HepG2 (cell line): ENCODE measurements around the gene GMEB2. TPM values are rescaled to one million over a fixed set of nuclear protein-coding genes. Genes with fewer than 3 reads are reported as not detected.

Experiments
- ATAC-seq: fragments of 200-7000 bp; cut with Tn5 transposase; 3 replicates; pipeline ENCODE4 v1.9.1; 2020; ENCODE audit warnings: mild to moderate bottlenecking, moderate library complexity
- BruUV-seq: library from RNA; stranded (reverse); fragments of 400-500 nt; replicated peaks from 2 replicates; lab custom pipeline; 2021; lab: Mats Ljungman, UMichigan
- CTCF ChIA-PET: fragments of 300-600 bp; formaldehyde crosslinking; extraction: SDS; loops from one replicate; lab custom pipeline; 2021; ENCODE audit warnings: low total read pairs, inconsistent platforms, low intra/inter-chr PET ratio; lab: Yijun Ruan, JAX
- POLR2A ChIA-PET: fragments of 350-600 bp; sonication (Branson Sonifier 250); formaldehyde crosslinking; loops from one replicate; lab custom pipeline; 2020; ENCODE audit warnings: antibody characterized with exemption, inconsistent platforms; lab: Yijun Ruan, JAX
- DNase-seq: peaks from one replicate; pipeline ENCODE4 v3.0.0-alpha.2; 2015; ENCODE audit warnings: low spot score
- FAIRE-seq: peaks from 3 replicates; lab custom pipeline; 2011; peaks lifted over from hg19 to GRCh38; lab: Jason Lieb, UNC
- H2AFZ ChIP-seq: one replicate; pipeline ENCODE4 v1.6.1; 2011; ENCODE audit warnings: low read length, inconsistent platforms
- H3K27ac ChIP-seq: fragments of 300-600 bp; 3 replicates; pipeline ENCODE4 v1.8.0; 2011; ENCODE audit warnings: mixed run types, mild to moderate bottlenecking, mixed read lengths, low read length, inconsistent platforms; ENCODE audit not compliant: insufficient read depth; ENCODE audit errors: extremely low read length
- H3K27me3 ChIP-seq, 2 experiments: fragments of 200-600 bp in 1 of 2; 2 replicates in 1 of 2; 3 replicates in 1 of 2; pipeline versions ENCODE4 v1.6.0 to v1.8.0; 2011; ENCODE audit warnings: low read length in 2 of 2, mild to moderate bottlenecking in 2 of 2, moderate library complexity in 2 of 2, inconsistent platforms in 1 of 2; ENCODE audit not compliant: insufficient read depth in 2 of 2, control insufficient read depth in 1 of 2
- H3K36me3 ChIP-seq, 2 experiments: fragments of 200-600 bp in 1 of 2; replicated peaks in 1 of 2; 2 replicates in 1 of 2; 3 replicates in 1 of 2; pipeline versions ENCODE4 v1.5.1 to v1.8.0; 2011; ENCODE audit warnings: low read length in 2 of 2, inconsistent platforms in 1 of 2; ENCODE audit not compliant: insufficient read depth in 2 of 2, control insufficient read depth in 1 of 2
- H3K4me1 ChIP-seq: 2 replicates; pipeline ENCODE4 v1.5.1; 2012; ENCODE audit warnings: low read length, inconsistent platforms; ENCODE audit not compliant: insufficient read depth
- H3K4me2 ChIP-seq: 2 replicates; pipeline ENCODE4 v1.6.0; 2011; ENCODE audit warnings: low read depth, low read length, inconsistent platforms
- H3K4me3 ChIP-seq, 3 experiments: fragments of 200-600 bp in 1 of 3; sonication (generic), shearing (Covaris generic) in 1 of 3; replicated peaks in 1 of 3; 2 replicates each; pipeline ENCODE4 v1.5.1; 2011 to 2016; ENCODE audit warnings: low read length in 3 of 3, inconsistent platforms in 2 of 3, low read depth in 2 of 3, mild to moderate bottlenecking in 2 of 3, control low read depth in 1 of 3, mixed read lengths in 1 of 3; ENCODE audit not compliant: insufficient read depth in 1 of 3
- H3K79me2 ChIP-seq: one replicate; pipeline ENCODE4 v1.6.1; 2011; ENCODE audit warnings: low read length, inconsistent platforms; ENCODE audit not compliant: insufficient read depth
- H3K9ac ChIP-seq: 2 replicates; pipeline ENCODE4 v1.6.0; 2011; ENCODE audit warnings: mild to moderate bottlenecking, low read depth, low read length, inconsistent platforms; ENCODE audit not compliant: insufficient read depth
- H3K9me3 ChIP-seq: 2 replicates; pipeline ENCODE4 v1.5.1; 2012; ENCODE audit warnings: mild to moderate bottlenecking, low read length
- H4K20me1 ChIP-seq: 2 replicates; pipeline ENCODE4 v1.6.0; 2011; ENCODE audit warnings: inconsistent platforms, mild to moderate bottlenecking, low read length, moderate library complexity; ENCODE audit not compliant: insufficient read depth
- YEATS2 ChIP-seq: sonication (generic); formaldehyde crosslinking; IDR thresholded peaks from 2 replicates; pipeline ENCODE4 v1.4.0; 2020; ENCODE audit warnings: missing genetic modification reagents, borderline replicate concordance
- ZHX2 ChIP-seq, 2 experiments: sonication (generic) in 1 of 2; formaldehyde crosslinking in 1 of 2; IDR thresholded peaks; 2 replicates each; pipeline versions ENCODE4 v1.6.1 to v1.9.0; 2014 to 2022; ENCODE audit warnings: antibody characterized with exemption in 1 of 2, borderline replicate concordance in 1 of 2, inconsistent platforms in 1 of 2, low read depth in 1 of 2, missing genetic modification reagents in 1 of 2
- ZNF687 ChIP-seq: sonication (generic); formaldehyde crosslinking; IDR thresholded peaks from 2 replicates; pipeline ENCODE4 v1.5.1; 2020; ENCODE audit warnings: mild to moderate bottlenecking, missing genetic modification reagents, moderate library complexity
- ZNF768 ChIP-seq: sonication (generic); formaldehyde crosslinking; IDR thresholded peaks from 2 replicates; pipeline ENCODE4 v1.4.0; 2020; ENCODE audit warnings: missing genetic modification reagents
- WGBS: methylation state at CpG from one replicate; pipeline ENCODE4 v1.1.6; 2017; ENCODE audit warnings: low lambda C conversion rate; 5-methylcytosine and 5-hydroxymethylcytosine counted together
- in situ Hi-C: cut with HindIII; loops from 2 replicates; pipeline ENCODE4 v1.10.0; 2017; ENCODE audit warnings: low pct_unique_long_range_greater_than_20kb; ENCODE audit not compliant: extremely low pct_ligation_motif_present
- intact Hi-C: fragments of 100-400 bp; cut with micrococcal nuclease; formaldehyde crosslinking; loops from one replicate; pipeline ENCODE4 v1.10.0; 2022; ENCODE audit not compliant: unreplicated experiment
- polyA plus RNA-seq, 8 experiments: library from polyadenylated mRNA; depleted of rRNA in 3 of 8; stranded (reverse) in 7 of 8; unstranded in 1 of 8; fragments of >200 nt; fragmentation: Illumina TruSeq in 4 of 8; extraction: Trizol in 4 of 8; gene quantifications; 2 replicates each; pipeline versions ENCODE4 v1.2.1 to v1.2.3, GENCODE V29; 2011 to 2016; ENCODE audit warnings: low read depth in 4 of 8, missing spikeins in 1 of 8, mixed read lengths in 1 of 8; ENCODE audit not compliant: insufficient read depth in 1 of 8
- total RNA-seq, 5 experiments: library from RNA; depleted of rRNA; stranded (reverse); fragments of >200 nt; fragmentation: Illumina TruSeq; extraction: Trizol; gene quantifications; 2 replicates each; pipeline ENCODE4 v1.2.3, GENCODE V29; 2016; ENCODE audit warnings: low read depth in 1 of 5

The GMEB2 gene
- total and polyA plus RNA-seq, 2 of the 13 experiments (the other 11 are each of a cell fraction or from before 2014, with no cell fraction given) = 10.6 to 12.4 TPM

GRCh38 chr20:63612276-63612931 is 14.5 kb downstream of the GMEB2 start:
- no TSS peak for BruUV-seq
- Histone ChIP-seq H3K9ac (no peak overlapping the region), H3K4me2 (no peak overlapping the region), H3K4me3 (no peak overlapping the region), H3K4me1 (no peaks in the 10 kb centered on the region), H2AFZ (no peak overlapping the region), H3K27me3 (no peaks in the 10 kb centered on the region), H4K20me1 (peaks cover 3% of the 10 kb centered on the region; the same call in 1 of the 2 replicates), H3K36me3 (peaks cover 14 to 31% of the 10 kb centered on the region in 2 experiments), H3K9me3 (peaks cover 8% of the 10 kb centered on the region; the same call in 1 of the 2 replicates), H3K27ac (no peak overlapping the region), H3K79me2 (peaks cover 3% of the 10 kb centered on the region)
- in situ Hi-C loops = no loop called here
- ATAC-seq = no peak; the same call in 2 of the 3 replicates
- WGBS = 88% methylated on average over 20 of the region's 20 CpGs
- ChIA-PET POLR2A (interaction anchor here (1.1 kb wide), 1 partner anchor 15 kb away, joined by 4 read pairs; no protein-coding TSS in a partner anchor), CTCF (no interaction called here)
- no peak for DNase-seq
- FAIRE-seq = no peak
- intact Hi-C loops = no loop called here
- TF ChIP-seq ZNF768 (0 out of 2 replicates have a peak, but pooled peaks have one; percentile 2), YEATS2 (CRISPR knock-in tag) (no peak), ZNF687 (0 out of 2 replicates have a peak, but pooled peaks have one; percentile 28), ZHX2 (IDR thresholded peaks at IDR 0.05; ENCODE audit: low read depth) (no peak), ZHX2 (CRISPR knock-in tag; IDR thresholded peaks at IDR 0.05; ENCODE audit: borderline replicate concordance) (no peak)
